Activated CD4-positive, CD25-positive, alpha-beta regulatory T cell treated with anti-CD3 and anti-CD28 coated beads, Interleukin-2, amount 50 U/mL, for 72 hours (primary cell): Measurements from ENCODE around the gene PTPRN2.

Experiments
- DNase-seq: peaks from one replicate; pipeline ENCODE4 v3.0.0; 2021

Gene PTPRN2

DNA sequence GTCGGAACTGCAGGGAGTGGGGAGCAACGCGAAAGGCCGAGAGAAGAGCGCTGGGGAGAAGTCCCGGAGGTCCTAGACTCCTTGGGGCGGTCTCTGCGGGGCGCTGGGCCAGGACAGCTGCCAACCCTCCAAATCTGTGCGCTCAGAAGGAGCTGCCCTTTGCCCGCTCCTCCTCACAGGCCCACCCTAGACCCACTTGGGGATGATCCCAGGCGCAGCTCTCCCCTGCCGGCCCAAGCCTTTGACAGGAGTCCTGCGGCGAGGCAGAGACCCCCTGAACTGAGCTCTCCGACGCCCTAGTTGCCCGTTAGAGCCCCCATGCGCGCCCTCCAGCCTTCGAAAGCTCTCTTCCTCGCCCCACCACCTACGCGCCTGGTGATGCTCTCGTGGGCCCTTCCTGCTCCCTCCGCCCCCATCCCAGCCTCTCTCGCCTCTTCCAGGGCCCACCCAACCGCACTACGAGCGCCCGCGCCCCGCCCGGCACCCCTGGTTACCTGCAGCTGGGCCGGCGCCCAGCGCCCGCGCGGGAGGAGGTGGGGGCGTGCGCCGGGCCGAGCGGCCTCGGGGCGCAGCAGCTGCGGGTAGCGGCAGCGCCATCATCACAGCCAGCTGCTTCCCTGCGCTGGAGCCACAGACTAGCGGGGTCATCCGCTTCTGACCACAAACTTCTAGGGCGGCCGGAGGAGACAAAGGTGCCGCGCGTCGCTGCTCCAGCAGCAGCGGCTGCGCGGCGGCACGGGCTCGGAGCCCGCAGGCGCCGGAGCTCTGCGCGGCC is 897.4 kb downstream of the PTPRN2 start:
- peak; percentile 29 for DNase-seq

- DNase-seq: peak; percentile 27
Measured at GRCh38 chr7:157689269-157690057, 898.2 kb downstream of the PTPRN2 start.

GRCh38 chr7:157688533-157689268 is 898.9 kb downstream of the PTPRN2 start:
- peak; percentile 29 for DNase-seq

DNA sequence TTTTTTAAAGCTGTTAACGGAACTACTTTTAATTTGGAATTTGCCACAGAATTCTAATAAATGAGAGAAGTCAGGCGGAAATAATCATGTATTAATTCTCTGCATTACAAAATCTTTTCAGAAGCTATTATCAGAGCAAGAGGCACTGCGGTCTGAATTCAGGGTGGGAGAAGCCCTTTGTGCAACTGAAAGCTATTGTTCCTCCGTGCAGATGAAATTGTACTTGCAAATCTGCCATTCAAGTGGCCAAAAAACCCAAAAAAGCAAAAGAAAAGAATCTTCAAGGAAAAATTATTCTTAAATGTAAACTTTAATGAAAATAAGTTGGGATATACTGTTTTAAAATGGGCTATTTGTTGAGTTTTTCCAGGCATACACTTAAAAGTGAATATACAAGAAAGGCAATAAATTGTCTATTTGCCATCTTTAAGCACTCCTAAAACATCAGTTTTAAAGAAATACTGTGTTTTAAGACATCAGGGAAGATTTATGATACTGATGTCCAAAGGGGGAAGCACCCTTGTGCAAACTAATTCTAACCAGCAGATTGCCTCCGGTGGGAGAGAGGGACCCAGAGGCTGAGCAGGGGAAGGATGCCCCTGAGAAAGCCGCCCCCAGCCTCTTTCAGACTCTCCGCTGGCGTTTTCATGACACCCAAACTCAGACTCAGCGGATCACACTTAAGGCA is 899.6 kb downstream of the PTPRN2 start:
- no peak for DNase-seq

DNA sequence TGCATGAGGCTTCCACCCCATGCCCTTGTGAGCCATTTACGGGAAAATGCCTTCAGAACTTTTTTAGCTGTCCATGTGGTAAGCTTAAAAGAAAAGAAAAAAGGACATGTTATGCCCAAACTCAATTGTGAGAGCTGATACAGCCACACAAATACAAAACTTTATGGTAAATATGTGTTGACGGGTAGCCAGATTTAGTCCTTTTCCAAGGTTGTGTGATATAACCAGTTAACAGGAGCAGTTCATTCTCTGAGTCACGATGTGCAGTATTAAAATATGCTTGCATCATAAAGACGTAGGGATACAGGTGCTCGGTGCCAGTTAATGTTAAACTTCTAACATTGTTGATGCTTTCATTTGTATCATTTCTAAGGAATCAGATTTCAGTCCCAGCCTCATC is 900.5 kb downstream of the PTPRN2 start:
- peak; percentile 17 for DNase-seq

GRCh38 chr7:157686285-157686894 is 901.2 kb downstream of the PTPRN2 start:
- peak; percentile 4 for DNase-seq

DNA sequence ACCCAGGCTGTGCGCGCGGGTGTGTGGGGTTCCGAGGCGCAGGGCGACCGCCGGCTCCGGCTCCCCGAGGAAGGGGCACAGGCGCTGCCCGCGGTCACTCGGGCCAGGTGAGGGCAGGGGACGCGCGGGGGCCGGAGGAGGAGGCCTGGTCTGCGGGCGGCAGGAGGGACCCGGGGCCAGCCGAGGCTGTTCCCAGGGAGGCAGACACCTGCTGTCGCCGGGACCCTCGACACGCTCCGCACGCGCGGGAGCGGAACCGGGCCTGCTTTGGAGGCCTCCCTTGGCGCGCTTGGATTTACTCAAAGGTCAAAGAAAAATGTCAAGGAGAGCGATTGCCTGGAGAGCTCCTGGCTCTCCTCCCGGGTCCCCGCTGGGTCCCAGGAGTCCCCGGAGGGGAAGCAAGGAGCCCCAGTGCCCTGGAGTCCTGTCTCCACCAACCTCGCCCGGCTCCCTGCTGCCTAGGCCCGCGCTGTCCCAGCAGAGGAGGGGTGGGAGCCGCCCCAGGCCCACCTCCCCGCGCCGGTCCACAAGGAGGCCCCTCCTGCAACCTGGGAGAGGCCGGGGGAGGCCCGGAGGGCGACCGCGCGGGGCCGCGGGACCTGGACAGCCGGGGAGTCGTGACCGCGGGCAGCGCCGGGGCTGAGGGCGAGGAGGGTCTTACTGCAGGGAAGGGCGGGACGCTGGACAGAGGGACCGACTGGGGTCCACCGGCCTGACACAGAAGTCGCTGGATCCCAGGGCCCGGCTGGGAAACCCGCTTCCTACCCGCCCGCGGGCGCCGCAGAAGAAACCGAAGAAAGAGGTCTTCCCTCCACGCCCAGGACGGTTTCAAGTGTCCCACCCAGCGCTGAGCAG is 902.0 kb downstream of the PTPRN2 start:
- peak; percentile 31 for DNase-seq

DNA sequence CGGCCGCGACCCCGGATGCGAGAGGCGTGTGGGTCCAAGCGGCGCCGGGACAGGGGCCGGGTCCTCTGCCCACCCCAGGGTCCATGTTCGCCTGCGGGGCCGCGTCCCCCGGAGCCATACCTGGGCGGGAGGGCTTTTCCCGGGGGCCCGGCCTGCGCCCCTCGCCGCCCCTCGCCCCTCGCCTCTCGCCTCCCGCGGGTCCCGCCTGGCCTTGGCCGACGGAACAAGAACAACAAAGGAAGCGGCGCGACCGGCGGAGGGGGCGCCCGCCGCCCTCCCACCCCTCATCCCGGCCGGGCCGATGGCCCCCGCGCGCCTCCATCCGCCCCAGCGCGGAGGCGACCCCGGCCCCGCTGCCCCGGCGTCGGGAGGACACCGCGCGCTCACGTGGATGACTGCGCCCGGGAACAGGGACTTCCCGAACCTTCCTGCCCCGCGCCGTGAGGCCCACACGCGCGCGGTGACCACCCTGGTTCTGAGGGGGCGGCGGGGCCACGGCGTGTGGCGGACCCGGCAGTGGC is 902.7 kb downstream of the PTPRN2 start:
- DNase-seq: no peak

- peak; percentile 21 for DNase-seq
Measured at GRCh38 chr7:157684157-157684908, 903.3 kb downstream of the PTPRN2 start.

DNA sequence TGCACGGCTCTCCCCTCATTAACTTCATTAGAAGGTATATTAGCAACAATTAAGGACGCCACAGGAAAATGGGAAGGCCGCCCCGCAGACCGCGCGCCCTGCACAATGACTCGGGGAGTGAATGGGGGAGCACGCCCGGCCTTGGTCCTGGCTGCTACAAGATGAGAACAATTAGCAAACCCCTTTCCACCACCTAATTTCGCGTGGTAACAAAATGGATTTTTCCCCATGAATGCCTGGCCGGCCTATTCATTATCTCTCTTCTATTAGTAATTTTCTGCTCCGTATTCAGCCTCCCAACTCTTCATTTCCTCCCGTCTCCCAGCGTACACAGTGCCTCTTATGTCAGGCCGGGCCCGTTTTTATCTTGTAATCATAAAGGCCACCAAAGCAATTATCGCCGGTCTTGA is 903.9 kb downstream of the PTPRN2 start:
- no peak for DNase-seq

DNA sequence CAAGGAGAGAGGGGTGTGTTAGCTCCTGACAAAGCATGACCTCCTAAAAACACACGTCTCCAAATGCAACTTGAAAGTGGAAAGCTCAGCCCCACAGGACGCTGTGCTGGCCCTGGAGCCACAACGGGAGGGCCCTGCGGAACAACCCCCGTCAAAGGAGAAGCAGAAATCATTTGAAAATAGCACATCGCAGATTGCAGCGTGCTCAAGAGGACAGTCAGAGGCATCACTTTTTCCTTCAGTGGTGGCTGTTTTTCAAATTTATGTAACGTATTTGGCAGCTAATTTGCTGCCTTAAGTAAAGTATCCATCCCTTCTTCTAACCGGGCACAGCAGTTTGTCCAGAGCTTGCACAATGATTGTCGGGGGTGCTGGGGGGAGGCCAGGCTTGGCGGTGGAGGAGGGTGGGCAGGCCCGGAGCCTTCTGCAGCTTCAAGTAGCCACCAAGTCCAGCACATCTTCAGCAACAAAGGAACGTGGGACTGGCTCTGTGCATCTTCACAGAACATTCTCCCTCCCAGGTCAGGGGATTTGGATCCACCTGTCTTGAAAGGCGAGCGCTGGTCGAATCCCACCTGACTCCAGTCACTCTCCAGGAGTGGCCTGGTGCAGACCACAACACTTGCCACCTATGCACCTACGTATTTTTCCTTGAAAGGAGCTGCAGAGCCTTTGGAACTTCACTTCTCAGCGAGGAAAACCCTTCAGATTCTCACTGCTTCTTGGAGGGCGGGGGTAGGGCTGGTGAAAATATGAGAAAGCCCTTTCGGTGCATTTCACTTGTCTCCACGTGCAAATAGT is 904.5 kb downstream of the PTPRN2 start:
- DNase-seq: peak; percentile 23

DNA sequence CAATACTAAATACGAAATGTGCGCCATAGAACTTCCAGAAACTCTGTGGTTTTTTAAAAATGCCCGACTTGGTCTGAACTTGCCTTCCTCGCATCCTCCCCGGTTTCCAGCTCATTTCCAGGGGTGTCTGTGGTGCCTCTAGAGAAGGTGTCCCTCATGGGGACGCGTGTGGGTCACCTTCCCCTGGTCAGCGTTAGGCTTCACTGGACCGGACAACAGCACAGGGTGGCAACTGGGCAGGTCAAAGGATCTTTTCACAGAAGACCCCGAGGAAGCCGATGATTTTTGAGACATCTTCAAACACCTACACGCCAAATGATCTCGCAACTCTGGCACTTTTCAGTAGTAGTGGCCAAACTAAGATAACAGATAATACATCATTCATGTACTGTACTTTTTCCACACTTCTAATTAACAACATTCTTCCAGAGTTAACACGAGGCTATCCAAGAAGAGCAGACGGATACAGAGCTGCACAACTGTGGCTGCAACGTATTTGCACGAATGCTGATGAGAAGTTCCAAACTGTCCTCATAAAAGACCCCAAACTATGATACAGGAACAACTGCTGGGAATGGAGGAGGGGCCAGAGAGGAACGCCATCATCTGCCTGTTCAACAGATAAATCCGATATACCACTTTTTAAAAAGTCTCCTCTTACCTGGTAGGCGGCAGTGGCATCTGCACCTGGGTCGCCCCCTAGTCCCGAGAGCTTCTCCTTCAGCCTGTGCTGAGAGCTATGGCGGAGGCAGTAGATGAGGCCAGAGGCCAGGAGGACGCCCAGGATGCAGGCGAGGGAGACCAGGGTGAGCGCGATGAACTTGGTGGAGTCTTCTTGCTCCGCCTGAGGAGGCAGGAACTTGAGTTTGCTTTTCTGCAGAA is 905.3 kb downstream of the PTPRN2 start:
- DNase-seq: peak; percentile 17

DNA sequence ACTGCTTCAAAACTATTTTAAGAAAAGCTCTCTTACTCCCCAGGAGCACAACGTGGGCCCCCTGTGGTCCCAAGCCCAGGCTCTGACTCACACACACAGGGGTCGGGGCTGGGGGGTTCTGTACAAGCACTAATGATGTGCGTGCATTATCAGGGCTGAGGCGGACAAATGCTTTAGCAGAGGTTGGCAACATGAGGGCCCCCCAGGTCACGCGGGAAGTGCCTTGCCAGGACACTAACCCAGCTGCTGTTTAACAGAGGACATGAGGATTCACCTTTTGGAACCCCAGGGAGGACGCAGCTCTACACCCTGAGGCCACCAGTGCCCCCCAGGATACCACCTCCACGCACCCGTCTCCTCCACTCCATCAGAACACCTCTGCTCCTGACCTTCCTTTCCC is 908.0 kb downstream of the PTPRN2 start:
- DNase-seq: no peak

DNA sequence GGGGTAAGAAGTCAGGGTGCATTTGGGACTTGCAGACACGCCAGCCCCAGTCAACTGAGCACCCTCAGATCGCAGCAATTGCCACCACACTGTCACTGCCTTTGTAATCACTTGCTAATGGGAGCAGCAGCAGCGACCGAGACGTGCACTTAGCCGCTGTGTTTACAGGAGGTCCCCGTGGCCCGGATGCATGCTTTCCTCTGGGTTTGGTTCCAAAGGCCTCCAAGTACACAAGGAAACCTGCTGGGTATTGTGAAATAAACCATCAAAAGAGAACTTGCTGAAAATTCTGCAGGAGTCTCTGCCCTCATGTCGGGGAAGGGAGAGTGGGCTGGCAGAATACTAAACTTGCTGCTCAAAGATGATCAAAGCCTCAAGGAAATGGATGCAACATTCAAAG is 909.1 kb downstream of the PTPRN2 start:
- no peak for DNase-seq

- DNase-seq: no peak
Measured at GRCh38 chr7:157676456-157677255, 911.0 kb downstream of the PTPRN2 start.

GRCh38 chr7:157676001-157676400 is 911.6 kb downstream of the PTPRN2 start:
- DNase-seq: no peak

GRCh38 chr7:157675427-157675927 is 912.1 kb downstream of the PTPRN2 start:
- no peak for DNase-seq
